Measurements from ENCODE around the gene ZNF664. TPM values are rescaled to one million over a fixed set of nuclear protein-coding genes. Genes with fewer than 3 reads are reported as not detected.
A peak's percentile ranks its signal among the peaks of the same experiment; 100 is the strongest.

ZNF664 gene
- polyA plus RNA-seq, 1 donor from 2014 or later: 146 TPM

DNA sequence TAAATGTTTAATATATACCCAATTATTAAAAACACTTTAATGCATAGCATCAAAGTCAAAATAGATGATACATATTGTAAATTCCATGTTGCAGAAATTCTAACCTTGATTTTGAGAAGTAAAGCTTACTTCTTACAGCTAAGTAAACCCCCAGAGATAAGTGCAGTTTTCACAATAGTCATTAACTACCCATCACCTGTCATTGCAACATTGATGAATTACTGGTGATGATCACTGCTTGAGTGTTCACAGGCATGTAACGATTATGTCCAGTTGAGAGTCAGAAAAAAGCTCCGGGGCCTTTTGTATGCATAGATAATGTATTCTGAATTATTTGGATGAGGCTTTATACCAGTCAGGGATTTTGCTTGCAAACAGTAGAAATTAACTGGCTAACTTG is 67.7 kb downstream of the ZNF664 start:
- Histone ChIP-seq H3K36me3 (ENCODE audit: insufficient read depth, low read length) (no peaks in the 10 kb centered on the region), H3K27ac (ENCODE audit: low read length) (peak overlapping the region; percentile 26), H3K9me3 (ENCODE audit: low read length) (no peaks in the 10 kb centered on the region), H4K20me1 (ENCODE audit: insufficient read depth) (no peaks in the 10 kb centered on the region), H3K4me2 (ENCODE audit: low read length) (peak overlapping the region; percentile 18), H3K9ac (ENCODE audit: low read length) (no peak overlapping the region), H2AFZ (ENCODE audit: low read depth, low read length) (no peak overlapping the region), H3K9me2 (ENCODE audit: insufficient read depth, low read length) (no peaks in the 10 kb centered on the region), H3K27me3 (ENCODE audit: insufficient read depth, low read depth, low read length) (no peaks in the 10 kb centered on the region), H3K79me2 (replicated peaks; ENCODE audit: insufficient read depth, low read length) (no peaks in the 10 kb centered on the region), H3F3A (ENCODE audit: insufficient read depth, low read length, poor library complexity, severe bottlenecking) (no peaks in the 10 kb centered on the region), H3K4me3 (ENCODE audit: low read length) (peak overlapping the region; percentile 42)
- TF ChIP-seq, protein P1, sequence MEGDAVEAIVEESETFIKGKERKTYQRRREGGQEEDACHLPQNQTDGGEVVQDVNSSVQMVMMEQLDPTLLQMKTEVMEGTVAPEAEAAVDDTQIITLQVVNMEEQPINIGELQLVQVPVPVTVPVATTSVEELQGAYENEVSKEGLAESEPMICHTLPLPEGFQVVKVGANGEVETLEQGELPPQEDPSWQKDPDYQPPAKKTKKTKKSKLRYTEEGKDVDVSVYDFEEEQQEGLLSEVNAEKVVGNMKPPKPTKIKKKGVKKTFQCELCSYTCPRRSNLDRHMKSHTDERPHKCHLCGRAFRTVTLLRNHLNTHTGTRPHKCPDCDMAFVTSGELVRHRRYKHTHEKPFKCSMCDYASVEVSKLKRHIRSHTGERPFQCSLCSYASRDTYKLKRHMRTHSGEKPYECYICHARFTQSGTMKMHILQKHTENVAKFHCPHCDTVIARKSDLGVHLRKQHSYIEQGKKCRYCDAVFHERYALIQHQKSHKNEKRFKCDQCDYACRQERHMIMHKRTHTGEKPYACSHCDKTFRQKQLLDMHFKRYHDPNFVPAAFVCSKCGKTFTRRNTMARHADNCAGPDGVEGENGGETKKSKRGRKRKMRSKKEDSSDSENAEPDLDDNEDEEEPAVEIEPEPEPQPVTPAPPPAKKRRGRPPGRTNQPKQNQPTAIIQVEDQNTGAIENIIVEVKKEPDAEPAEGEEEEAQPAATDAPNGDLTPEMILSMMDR (IDR thresholded peaks at IDR 0.05; ENCODE audit: poor library complexity, severe bottlenecking): no peak
- TF ChIP-seq EZH2 (IDR thresholded peaks at IDR 0.05; ENCODE audit: borderline replicate concordance, insufficient read depth, low read length, poor library complexity, severe bottlenecking): no peak
- peak; percentile 63 for TF ChIP-seq POLR2AphosphoS5 (IDR thresholded peaks at IDR 0.05)
- TF ChIP-seq EP300 (conservative IDR thresholded peaks at IDR 0.05; ENCODE audit: poor library complexity, severe bottlenecking): peak; percentile 52
- TF ChIP-seq, protein P2, sequence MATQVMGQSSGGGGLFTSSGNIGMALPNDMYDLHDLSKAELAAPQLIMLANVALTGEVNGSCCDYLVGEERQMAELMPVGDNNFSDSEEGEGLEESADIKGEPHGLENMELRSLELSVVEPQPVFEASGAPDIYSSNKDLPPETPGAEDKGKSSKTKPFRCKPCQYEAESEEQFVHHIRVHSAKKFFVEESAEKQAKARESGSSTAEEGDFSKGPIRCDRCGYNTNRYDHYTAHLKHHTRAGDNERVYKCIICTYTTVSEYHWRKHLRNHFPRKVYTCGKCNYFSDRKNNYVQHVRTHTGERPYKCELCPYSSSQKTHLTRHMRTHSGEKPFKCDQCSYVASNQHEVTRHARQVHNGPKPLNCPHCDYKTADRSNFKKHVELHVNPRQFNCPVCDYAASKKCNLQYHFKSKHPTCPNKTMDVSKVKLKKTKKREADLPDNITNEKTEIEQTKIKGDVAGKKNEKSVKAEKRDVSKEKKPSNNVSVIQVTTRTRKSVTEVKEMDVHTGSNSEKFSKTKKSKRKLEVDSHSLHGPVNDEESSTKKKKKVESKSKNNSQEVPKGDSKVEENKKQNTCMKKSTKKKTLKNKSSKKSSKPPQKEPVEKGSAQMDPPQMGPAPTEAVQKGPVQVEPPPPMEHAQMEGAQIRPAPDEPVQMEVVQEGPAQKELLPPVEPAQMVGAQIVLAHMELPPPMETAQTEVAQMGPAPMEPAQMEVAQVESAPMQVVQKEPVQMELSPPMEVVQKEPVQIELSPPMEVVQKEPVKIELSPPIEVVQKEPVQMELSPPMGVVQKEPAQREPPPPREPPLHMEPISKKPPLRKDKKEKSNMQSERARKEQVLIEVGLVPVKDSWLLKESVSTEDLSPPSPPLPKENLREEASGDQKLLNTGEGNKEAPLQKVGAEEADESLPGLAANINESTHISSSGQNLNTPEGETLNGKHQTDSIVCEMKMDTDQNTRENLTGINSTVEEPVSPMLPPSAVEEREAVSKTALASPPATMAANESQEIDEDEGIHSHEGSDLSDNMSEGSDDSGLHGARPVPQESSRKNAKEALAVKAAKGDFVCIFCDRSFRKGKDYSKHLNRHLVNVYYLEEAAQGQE (IDR thresholded peaks at IDR 0.05; ENCODE audit: borderline replicate concordance): no peak
- TF ChIP-seq MXI1 (conservative IDR thresholded peaks at IDR 0.05; ENCODE audit: poor library complexity, severe bottlenecking): no peak

DNA sequence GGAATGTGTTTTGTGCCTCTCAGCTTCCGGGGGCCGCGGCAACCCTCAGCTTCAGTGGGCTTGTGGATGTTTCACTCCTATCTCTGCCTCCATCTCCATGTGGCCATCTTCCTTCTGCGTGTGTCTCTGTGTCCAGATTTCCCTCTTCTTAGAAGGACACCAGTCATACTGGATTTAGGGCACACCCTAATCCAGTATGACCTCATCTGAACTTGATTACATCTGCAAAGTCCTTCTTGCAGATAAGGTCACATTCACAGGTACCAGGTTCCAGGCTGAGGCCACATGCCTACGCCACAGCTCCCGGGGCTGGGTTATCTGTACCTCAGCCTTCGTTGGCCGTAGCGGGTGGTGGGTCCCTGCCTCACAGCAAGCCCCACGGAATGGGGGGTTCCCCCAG is 68.9 kb downstream of the ZNF664 start:
- H3F3A ChIP-seq (ENCODE audit: insufficient read depth, low read length, poor library complexity, severe bottlenecking): no peaks in the 10 kb centered on the region
- H3K9ac ChIP-seq (ENCODE audit: low read length): no peak overlapping the region
- TF ChIP-seq EZH2 (IDR thresholded peaks at IDR 0.05; ENCODE audit: borderline replicate concordance, insufficient read depth, low read length, poor library complexity, severe bottlenecking) (no peak), TAF1 (IDR thresholded peaks at IDR 0.05; ENCODE audit: low read depth) (no peak), POLR2AphosphoS5 (IDR thresholded peaks at IDR 0.05) (no peak), SMC3 (conservative IDR thresholded peaks at IDR 0.05; ENCODE audit: poor library complexity) (no peak), MXI1 (conservative IDR thresholded peaks at IDR 0.05; ENCODE audit: poor library complexity, severe bottlenecking) (no peak), RAD21 (conservative IDR thresholded peaks at IDR 0.05) (no peak), EP300 (conservative IDR thresholded peaks at IDR 0.05; ENCODE audit: poor library complexity, severe bottlenecking) (no peak)
- TF ChIP-seq, protein P2 (IDR thresholded peaks at IDR 0.05; ENCODE audit: borderline replicate concordance): no peak
- TF ChIP-seq, protein P1 (IDR thresholded peaks at IDR 0.05; ENCODE audit: poor library complexity, severe bottlenecking): no peak
- no peaks in the 10 kb centered on the region for H3K27me3 ChIP-seq (ENCODE audit: insufficient read depth, low read depth, low read length)
- no peaks in the 10 kb centered on the region for H4K20me1 ChIP-seq (ENCODE audit: insufficient read depth)
- H3K36me3 ChIP-seq (ENCODE audit: insufficient read depth, low read length): no peaks in the 10 kb centered on the region
- no peaks in the 10 kb centered on the region for H3K9me2 ChIP-seq (ENCODE audit: insufficient read depth, low read length)
- no peak overlapping the region for H2AFZ ChIP-seq (ENCODE audit: low read depth, low read length)
- no peak overlapping the region for H3K4me3 ChIP-seq (ENCODE audit: low read length)
- H3K4me2 ChIP-seq (ENCODE audit: low read length): no peak overlapping the region
- no peak overlapping the region for H3K27ac ChIP-seq (ENCODE audit: low read length)
- H3K79me2 ChIP-seq (replicated peaks; ENCODE audit: insufficient read depth, low read length): no peaks in the 10 kb centered on the region
- H3K9me3 ChIP-seq (ENCODE audit: low read length): no peaks in the 10 kb centered on the region
